ENCODE measurements around the gene BET1L.
A peak's percentile ranks its signal among the peaks of the same experiment; 100 is the strongest.
"Not testable (repeated sequence)": the region's sequence is repeated elsewhere in the genome, so short reads cannot be mapped to it uniquely, and the experiment has no call there.

The BET1L gene

GRCh38 chr11:240315-240714, 33.1 kb upstream of the BET1L start:
- Histone ChIP-seq H3K9ac (ENCODE audit: low read length) (no peak overlapping the region), H3K4me3 (ENCODE audit: low read length) (no peak overlapping the region), H3K36me3 (ENCODE audit: control insufficient read depth, insufficient read depth, low read length) (no peaks in the 10 kb centered on the region), H3K9me3 (ENCODE audit: control insufficient read depth, low read length) (no peaks in the 10 kb centered on the region), H3K4me1 (ENCODE audit: control insufficient read depth, insufficient read depth, low read length) (peaks cover 13% of the 10 kb centered on the region), H3K27me3 (ENCODE audit: control insufficient read depth, insufficient read depth, low read length) (no peaks in the 10 kb centered on the region)

GRCh38 chr11:238346-238745, 31.1 kb upstream of the BET1L start:
- not testable (repeated sequence) for H3K4me3 ChIP-seq (ENCODE audit: low read length)

GRCh38 chr11:236774-237767, 29.9 kb upstream of the BET1L start, which contains the start of gene PSMD13:
TSS of gene PSMD13 (plus strand) at chr11:236976. CDS start at chr11:237050, 74 bp downstream.
- Histone ChIP-seq H3K9ac (ENCODE audit: low read length) (peak within 1 kb of the TSS; percentile 79), H3K4me3 (ENCODE audit: low read length) (peak within 1 kb of the TSS; percentile 100), H3K9me3 (ENCODE audit: control insufficient read depth, low read length) (no peaks in the 10 kb centered on the region), H3K27me3 (ENCODE audit: control insufficient read depth, insufficient read depth, low read length) (no peaks in the 10 kb centered on the region), H3K4me1 (ENCODE audit: control insufficient read depth, insufficient read depth, low read length) (peaks cover 14% of the 10 kb centered on the region), H3K36me3 (ENCODE audit: control insufficient read depth, insufficient read depth, low read length) (no peaks in the 10 kb centered on the region)

More at GRCh38 chr11:238346-238745, 31.1 kb upstream of the BET1L start:
- peaks cover 14% of the 10 kb centered on the region for H3K4me1 ChIP-seq (ENCODE audit: control insufficient read depth, insufficient read depth, low read length)
- H3K27me3 ChIP-seq (ENCODE audit: control insufficient read depth, insufficient read depth, low read length); H3K9me3 ChIP-seq (ENCODE audit: control insufficient read depth, low read length); H3K36me3 ChIP-seq (ENCODE audit: control insufficient read depth, insufficient read depth, low read length); H3K9ac ChIP-seq (ENCODE audit: low read length): not testable (repeated sequence)

- Histone ChIP-seq H3K27me3 (ENCODE audit: control insufficient read depth, insufficient read depth, low read length) (no peaks in the 10 kb centered on the region), H3K4me3 (ENCODE audit: low read length) (peak within 1 kb of the TSS; percentile 100), H3K9me3 (ENCODE audit: control insufficient read depth, low read length) (no peaks in the 10 kb centered on the region), H3K9ac (ENCODE audit: low read length) (peak within 1 kb of the TSS; percentile 79), H3K4me1 (ENCODE audit: control insufficient read depth, insufficient read depth, low read length) (peaks cover 14% of the 10 kb centered on the region), H3K36me3 (ENCODE audit: control insufficient read depth, insufficient read depth, low read length) (no peaks in the 10 kb centered on the region)
Measured at GRCh38 chr11:235997-236773, 29.0 kb upstream of the BET1L start, which contains the start of gene SIRT3. TSS of gene SIRT3 (minus strand) at chr11:236342. CDS start at chr11:236328, 14 bp downstream.

GRCh38 chr11:235609-235996, 28.4 kb upstream of the BET1L start:
- no peaks in the 10 kb centered on the region for H3K27me3 ChIP-seq (ENCODE audit: control insufficient read depth, insufficient read depth, low read length)
- peak overlapping the region; percentile 50 for H3K9ac ChIP-seq (ENCODE audit: low read length)
- H3K4me1 ChIP-seq (ENCODE audit: control insufficient read depth, insufficient read depth, low read length) = peaks cover 14% of the 10 kb centered on the region
- peak overlapping the region; percentile 11 for H3K4me3 ChIP-seq (ENCODE audit: low read length)
- no peaks in the 10 kb centered on the region for H3K36me3 ChIP-seq (ENCODE audit: control insufficient read depth, insufficient read depth, low read length)
- no peaks in the 10 kb centered on the region for H3K9me3 ChIP-seq (ENCODE audit: control insufficient read depth, low read length)

- Histone ChIP-seq H3K9me3 (ENCODE audit: control insufficient read depth, low read length) (no peaks in the 10 kb centered on the region), H3K4me1 (ENCODE audit: control insufficient read depth, insufficient read depth, low read length) (peaks cover 14% of the 10 kb centered on the region), H3K9ac (ENCODE audit: low read length) (peak overlapping the region; percentile 50), H3K27me3 (ENCODE audit: control insufficient read depth, insufficient read depth, low read length) (no peaks in the 10 kb centered on the region), H3K36me3 (ENCODE audit: control insufficient read depth, insufficient read depth, low read length) (no peaks in the 10 kb centered on the region), H3K4me3 (ENCODE audit: low read length) (peak overlapping the region; percentile 11)
Measured at GRCh38 chr11:235180-235579, 28.0 kb upstream of the BET1L start.

- no peaks in the 10 kb centered on the region for H3K36me3 ChIP-seq (ENCODE audit: control insufficient read depth, insufficient read depth, low read length)
- H3K4me1 ChIP-seq (ENCODE audit: control insufficient read depth, insufficient read depth, low read length) = peaks cover 11% of the 10 kb centered on the region
- H3K27me3 ChIP-seq (ENCODE audit: control insufficient read depth, insufficient read depth, low read length) = no peaks in the 10 kb centered on the region
- no peak overlapping the region for H3K9ac ChIP-seq (ENCODE audit: low read length)
- H3K4me3 ChIP-seq (ENCODE audit: low read length) = no peak overlapping the region
- no peaks in the 10 kb centered on the region for H3K9me3 ChIP-seq (ENCODE audit: control insufficient read depth, low read length)
Measured at GRCh38 chr11:232783-233565, 25.8 kb upstream of the BET1L start.

GRCh38 chr11:230431-230830, 23.2 kb upstream of the BET1L start:
- Histone ChIP-seq H3K36me3 (ENCODE audit: control insufficient read depth, insufficient read depth, low read length) (no peaks in the 10 kb centered on the region), H3K9me3 (ENCODE audit: control insufficient read depth, low read length) (no peaks in the 10 kb centered on the region), H3K4me3 (ENCODE audit: low read length) (no peak overlapping the region), H3K9ac (ENCODE audit: low read length) (no peak overlapping the region), H3K4me1 (ENCODE audit: control insufficient read depth, insufficient read depth, low read length) (peaks cover 2% of the 10 kb centered on the region), H3K27me3 (ENCODE audit: control insufficient read depth, insufficient read depth, low read length) (no peaks in the 10 kb centered on the region)

GRCh38 chr11:227824-228379, 20.7 kb upstream of the BET1L start:
- Histone ChIP-seq H3K4me1 (ENCODE audit: control insufficient read depth, insufficient read depth, low read length) (no peaks in the 10 kb centered on the region), H3K9ac (ENCODE audit: low read length) (no peak overlapping the region), H3K36me3 (ENCODE audit: control insufficient read depth, insufficient read depth, low read length) (no peaks in the 10 kb centered on the region), H3K27me3 (ENCODE audit: control insufficient read depth, insufficient read depth, low read length) (no peaks in the 10 kb centered on the region), H3K9me3 (ENCODE audit: control insufficient read depth, low read length) (no peaks in the 10 kb centered on the region), H3K4me3 (ENCODE audit: low read length) (no peak overlapping the region)

GRCh38 chr11:225734-226453, 18.7 kb upstream of the BET1L start:
- Histone ChIP-seq H3K4me1 (ENCODE audit: control insufficient read depth, insufficient read depth, low read length) (no peaks in the 10 kb centered on the region), H3K27me3 (ENCODE audit: control insufficient read depth, insufficient read depth, low read length) (no peaks in the 10 kb centered on the region), H3K4me3 (ENCODE audit: low read length) (no peak overlapping the region), H3K9me3 (ENCODE audit: control insufficient read depth, low read length) (no peaks in the 10 kb centered on the region), H3K9ac (ENCODE audit: low read length) (no peak overlapping the region), H3K36me3 (ENCODE audit: control insufficient read depth, insufficient read depth, low read length) (no peaks in the 10 kb centered on the region)

- Histone ChIP-seq H3K9ac (ENCODE audit: low read length) (no peak overlapping the region), H3K4me1 (ENCODE audit: control insufficient read depth, insufficient read depth, low read length) (no peaks in the 10 kb centered on the region), H3K36me3 (ENCODE audit: control insufficient read depth, insufficient read depth, low read length) (no peaks in the 10 kb centered on the region), H3K27me3 (ENCODE audit: control insufficient read depth, insufficient read depth, low read length) (no peaks in the 10 kb centered on the region), H3K9me3 (ENCODE audit: control insufficient read depth, low read length) (no peaks in the 10 kb centered on the region), H3K4me3 (ENCODE audit: low read length) (no peak overlapping the region)
Measured at GRCh38 chr11:224424-224823, 17.2 kb upstream of the BET1L start.
